Measurements from ENCODE around the gene TMEM245.

DNA sequence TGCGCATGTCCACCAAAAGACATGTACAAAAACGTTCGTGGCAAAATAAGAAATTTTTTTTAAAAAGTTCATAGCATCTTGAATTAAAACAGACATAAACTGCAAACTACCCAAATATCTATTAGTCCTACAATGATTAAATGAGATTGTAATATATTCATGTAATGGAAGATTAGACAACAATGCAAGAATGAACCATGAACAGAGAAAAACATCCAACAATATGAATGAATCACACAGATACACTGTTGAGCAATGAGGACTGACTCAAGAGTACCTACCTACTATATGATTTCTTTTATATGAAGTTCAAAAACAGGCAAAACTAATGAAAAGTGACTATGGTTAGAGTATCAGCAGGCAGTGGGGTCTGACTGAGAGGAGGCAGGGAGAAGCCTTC lies 88.5 kb downstream of the TMEM245 start:
- TF ChIP-seq, protein P1, sequence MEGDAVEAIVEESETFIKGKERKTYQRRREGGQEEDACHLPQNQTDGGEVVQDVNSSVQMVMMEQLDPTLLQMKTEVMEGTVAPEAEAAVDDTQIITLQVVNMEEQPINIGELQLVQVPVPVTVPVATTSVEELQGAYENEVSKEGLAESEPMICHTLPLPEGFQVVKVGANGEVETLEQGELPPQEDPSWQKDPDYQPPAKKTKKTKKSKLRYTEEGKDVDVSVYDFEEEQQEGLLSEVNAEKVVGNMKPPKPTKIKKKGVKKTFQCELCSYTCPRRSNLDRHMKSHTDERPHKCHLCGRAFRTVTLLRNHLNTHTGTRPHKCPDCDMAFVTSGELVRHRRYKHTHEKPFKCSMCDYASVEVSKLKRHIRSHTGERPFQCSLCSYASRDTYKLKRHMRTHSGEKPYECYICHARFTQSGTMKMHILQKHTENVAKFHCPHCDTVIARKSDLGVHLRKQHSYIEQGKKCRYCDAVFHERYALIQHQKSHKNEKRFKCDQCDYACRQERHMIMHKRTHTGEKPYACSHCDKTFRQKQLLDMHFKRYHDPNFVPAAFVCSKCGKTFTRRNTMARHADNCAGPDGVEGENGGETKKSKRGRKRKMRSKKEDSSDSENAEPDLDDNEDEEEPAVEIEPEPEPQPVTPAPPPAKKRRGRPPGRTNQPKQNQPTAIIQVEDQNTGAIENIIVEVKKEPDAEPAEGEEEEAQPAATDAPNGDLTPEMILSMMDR (IDR thresholded peaks at IDR 0.05): no peak
- TF ChIP-seq EZH2 (IDR thresholded peaks at IDR 0.05; ENCODE audit: borderline replicate concordance, insufficient read depth, low read depth, low read length, poor library complexity, severe bottlenecking): no peak
